HG03432 (cell line): ENCODE measurements around the gene ZC3H12D.

Experiments used
- ATAC-seq: cut with Tn5 transposase; IDR thresholded peaks from one replicate; pipeline ENCODE4 v1.9.1; 2021; ENCODE audit warnings: mild to moderate bottlenecking, moderate library complexity; ENCODE audit not compliant: unreplicated experiment

The ZC3H12D gene

DNA sequence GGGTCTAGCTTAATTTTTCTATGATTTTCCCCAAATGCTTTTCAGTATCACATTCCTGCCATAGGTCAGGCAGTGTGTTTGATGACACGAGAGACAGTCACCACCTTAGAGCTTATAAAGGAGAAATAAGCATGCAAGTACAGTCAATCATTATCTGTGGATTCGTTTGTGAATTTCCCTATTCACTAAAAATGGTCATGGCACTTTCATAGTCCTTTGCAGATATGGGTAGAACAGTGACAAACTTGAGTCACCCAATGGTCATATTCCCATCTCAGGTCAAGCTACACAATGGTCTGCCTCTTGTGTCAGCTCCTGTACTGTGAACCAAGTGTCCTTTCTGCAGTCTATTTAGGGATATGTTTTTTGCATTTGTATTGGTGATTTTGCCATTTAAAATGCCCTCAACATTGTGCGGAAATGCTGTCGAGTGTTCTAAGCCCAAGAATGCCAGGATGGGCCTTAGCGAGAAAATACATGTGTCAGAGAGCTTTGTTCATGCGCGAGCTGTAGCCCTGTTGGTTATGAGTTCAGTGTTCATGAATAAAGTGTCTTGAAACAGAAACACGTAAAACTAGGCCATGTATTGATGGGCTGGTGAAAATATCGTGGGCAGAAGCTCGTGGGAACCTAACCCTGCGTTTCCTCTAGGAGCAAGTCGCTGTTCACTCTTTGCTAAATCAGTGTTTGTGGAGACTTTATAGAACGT is 65.0 kb downstream of the ZC3H12D start:
- no peak for ATAC-seq

DNA sequence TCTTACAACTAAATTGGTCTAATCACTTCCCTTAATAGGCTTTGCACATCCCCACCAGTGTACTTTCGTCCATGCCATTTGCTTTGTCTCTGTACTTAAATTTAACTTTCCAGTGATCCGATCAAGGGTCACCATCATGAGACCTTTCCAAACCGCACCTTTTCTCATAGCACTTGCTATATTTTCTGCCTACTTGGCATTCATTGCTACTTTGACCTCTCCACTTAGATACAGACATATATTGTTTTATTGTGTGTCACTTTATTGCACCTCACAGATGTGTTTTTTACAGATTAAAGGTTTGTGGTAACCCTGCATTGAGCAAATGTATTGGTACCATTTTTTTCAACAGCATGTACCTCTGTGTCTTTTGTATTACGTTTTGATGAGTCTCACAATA is 70.0 kb downstream of the ZC3H12D start:
- no peak for ATAC-seq

DNA sequence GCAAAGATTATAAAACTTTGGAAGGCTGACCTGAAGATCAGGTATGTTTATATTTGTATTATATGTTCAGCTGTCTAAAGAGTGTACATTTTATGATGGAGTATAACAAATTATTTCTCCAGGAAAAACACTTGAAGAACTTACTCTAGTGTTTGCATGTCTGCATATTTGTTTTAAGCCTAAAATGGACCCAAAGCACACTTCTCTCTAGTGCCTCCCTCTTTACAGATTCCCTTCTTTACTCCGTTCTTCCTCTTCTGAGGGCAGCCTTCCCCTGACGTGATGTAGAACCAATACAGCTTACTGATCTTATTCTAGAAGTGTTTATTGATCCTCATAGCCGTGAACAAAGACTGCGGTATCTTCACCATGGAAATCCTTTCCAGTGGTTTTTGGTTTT is 70.8 kb downstream of the ZC3H12D start:
- no peak for ATAC-seq

DNA sequence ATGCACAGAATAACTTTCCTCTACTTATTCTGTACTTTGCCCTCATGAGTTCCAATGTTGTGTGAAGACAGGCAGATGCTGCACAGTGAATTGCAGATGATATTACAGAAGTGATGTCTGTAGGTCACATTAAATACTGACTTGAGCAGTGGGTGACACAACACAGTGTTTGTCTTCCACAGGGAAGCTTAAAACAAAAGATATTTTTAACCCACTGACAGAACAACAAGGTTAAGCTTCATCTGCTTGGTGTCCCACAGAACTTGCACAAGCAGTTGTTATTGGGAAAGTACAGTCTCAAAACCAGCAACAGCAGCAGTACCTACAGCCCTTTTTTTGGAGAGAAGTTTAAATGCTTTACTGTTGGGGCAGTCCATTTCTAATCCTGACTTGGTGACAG is 74.3 kb downstream of the ZC3H12D start:
- no peak for ATAC-seq

DNA sequence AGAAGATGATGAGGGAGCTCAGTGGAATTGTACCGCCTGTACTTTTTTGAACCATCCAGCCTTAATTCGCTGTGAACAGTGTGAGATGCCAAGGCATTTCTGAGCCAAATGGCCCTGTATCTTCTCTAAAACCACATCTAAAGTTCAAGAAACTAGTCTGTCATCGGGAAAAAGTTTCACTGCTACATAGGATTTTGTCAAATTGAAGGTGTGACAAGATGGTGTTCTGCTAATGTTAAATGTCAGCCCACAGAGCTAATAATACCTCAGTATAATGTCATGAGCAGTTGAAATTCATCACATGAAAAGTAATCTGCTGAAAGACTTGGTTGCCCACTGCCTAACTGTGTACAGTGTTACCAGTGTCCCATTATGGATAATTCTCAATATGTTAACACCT is 75.2 kb downstream of the ZC3H12D start:
- no peak for ATAC-seq

DNA sequence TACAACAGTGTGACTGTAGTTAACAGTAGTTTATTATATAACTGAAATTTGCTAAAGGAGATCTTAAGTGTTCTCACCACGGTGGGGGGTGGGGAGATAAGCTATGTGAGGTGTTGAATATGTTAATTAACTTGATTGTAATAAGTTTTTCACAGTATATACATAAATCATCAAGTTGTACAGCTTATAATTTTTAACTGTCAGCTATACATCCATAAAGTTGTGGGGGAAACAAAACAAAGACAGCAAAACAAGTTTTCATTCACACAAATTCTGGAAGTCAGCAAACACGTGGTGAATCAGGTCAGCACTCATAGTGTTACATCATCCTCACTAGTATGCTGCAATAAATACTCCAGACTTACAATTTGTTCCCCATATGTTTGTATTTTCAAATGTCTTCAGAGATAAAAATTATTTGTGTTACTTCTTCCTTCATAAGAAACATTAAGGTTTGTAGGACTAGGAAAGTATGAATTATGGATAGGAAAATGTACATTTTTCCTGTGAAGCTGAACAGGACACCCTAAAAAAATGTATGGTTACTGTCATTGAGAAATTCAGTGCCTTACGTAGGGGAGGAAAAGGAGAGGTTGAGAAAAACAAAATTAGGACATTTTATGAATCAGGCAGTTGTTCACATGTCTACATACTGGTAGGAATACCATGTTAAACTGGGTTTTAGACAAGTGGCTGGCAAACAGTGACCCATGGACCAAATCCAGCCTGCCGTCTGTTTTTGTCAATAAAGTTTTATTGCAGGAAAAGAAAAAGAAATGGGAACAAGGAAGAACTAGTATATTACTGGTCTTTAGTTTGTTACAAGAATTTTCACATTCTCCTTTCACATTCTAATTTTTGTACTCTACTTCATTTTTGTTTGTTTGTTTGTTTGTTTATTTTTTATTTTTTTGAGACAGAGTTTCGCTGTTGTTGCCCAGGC is 78.7 kb downstream of the ZC3H12D start:
- no peak for ATAC-seq

DNA sequence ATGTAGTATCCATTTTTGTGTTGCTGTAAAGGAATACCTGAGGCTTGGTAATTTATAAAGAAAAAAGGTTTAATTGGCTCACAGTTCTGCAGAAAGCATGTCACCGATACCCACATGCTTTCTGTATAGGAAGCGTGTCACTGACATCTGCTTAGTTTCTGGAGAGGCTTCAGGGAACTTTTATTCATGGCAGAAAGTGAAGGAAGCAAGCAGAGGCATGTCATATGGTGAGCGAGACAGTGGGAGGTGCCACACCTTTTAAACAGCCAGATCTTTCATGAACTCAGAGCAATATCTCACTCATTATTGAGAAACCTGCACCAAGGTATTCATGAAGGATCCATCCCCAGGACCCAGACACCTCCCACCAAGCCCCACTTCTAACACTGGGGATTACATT is 81.3 kb downstream of the ZC3H12D start:
- no peak for ATAC-seq

DNA sequence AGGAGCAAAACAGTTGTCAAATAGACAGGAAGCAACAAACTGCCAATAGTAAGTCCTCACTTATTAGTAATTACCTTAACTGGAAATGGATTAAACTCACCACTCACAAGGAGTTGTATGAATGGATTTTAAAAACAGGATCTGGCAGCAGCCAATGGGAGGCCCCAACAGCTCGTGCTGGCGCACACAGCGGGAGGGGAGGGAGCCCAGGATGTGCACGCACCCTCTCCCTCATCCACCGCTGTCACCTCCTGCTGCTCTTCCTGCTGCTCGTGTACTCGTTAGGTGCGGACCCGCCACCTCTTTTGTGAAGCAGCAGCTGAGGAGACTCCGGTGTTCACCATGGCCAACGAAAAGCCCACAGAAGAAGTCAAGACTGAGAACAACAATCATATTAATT is 84.8 kb downstream of the ZC3H12D start, which contains the start of gene SUMO4:
SUMO4 (plus strand) TSS at position 213 of the 400 bp plus-strand sequence; CDS start at position 343, 130 bp downstream.
- ATAC-seq: no peak

DNA sequence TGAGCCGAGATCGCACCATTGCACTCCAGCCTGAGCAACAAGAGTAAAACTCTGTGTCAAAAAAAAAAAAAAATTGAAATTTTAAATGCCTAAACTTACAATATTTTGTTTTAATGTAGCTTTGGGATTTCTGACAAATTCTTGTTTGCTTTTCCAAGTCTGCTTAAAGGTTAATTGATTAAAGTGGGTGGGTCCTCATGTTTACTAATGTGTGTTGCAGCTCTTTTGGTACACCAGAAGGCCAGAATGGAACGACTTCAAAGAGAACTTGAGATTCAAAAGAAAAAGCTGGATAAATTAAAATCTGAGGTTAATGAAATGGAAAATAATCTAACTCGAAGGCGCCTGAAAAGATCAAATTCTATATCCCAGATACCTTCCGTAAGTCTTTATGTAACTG is 87.4 kb downstream of the ZC3H12D start:
- no peak for ATAC-seq
